Measurements from ENCODE around the gene ERICH6B.
"Not testable (repeated sequence)": the region's sequence is repeated elsewhere in the genome, so short reads cannot be mapped to it uniquely, and the experiment has no call there.

Gene ERICH6B

DNA sequence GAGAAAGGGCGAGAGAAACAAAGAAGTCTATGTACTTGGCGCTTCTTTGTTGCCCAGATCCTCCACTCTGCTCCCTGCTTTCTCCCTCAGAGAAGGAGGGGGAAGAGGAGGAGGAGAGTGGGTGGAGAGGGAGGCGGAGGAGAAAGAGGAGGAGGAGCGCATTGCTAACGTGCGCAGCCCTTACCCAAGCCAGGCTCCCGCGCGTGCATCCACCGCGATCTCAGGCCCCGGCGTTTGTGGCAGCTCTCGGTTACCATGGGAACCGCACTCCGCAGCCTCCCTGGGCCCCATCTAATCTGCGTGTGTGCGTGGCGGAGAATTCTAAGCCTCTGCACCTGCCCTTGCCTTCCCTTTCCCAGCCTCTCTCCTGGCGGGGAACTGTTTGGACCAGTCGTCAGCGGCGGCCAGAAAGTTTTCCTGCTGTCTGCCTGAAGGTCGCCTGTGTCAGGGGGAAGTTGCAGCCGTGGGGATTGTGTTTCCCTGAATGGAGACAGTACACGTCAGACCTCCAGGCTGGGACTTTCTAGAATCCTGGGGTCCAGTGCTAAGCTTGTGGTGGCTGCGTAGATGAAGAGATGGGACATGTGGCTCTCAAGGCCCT lies at the start of gene ERICH6B:
Gene ERICH6B, minus strand, starts transcription at position 239 of the 601 bp plus-strand sequence. CDS start 18,734 bp downstream, outside the sequence.
- no peak for DNase-seq

DNA sequence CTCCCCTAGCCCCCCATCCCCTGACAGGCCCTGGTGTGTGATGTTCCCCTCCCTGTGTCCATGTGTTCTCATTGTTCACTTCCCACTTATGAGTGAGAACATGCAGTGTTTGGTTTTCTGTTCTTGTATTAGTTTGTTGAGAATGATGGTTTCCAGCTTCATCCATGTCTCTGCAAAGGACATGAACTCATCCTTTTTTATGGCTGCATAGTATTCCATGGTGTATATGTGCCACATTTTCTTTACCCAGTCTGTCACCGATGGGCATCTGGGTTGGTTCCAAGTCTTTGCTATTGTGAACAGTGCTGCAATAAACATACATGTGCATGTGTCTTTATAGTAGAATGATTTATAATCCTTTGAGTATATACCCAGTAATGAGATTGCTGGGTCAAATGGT lies 47.4 kb upstream of the ERICH6B start:
- DNase-seq, result not testable (repeated sequence)

GRCh38 chr13:45662162-45662561 lies 46.6 kb upstream of the ERICH6B start:
- no peak for DNase-seq

- not testable (repeated sequence) for DNase-seq
These were observed 44.9 kb upstream of the ERICH6B start for GRCh38 chr13:45660458-45660857.

DNA sequence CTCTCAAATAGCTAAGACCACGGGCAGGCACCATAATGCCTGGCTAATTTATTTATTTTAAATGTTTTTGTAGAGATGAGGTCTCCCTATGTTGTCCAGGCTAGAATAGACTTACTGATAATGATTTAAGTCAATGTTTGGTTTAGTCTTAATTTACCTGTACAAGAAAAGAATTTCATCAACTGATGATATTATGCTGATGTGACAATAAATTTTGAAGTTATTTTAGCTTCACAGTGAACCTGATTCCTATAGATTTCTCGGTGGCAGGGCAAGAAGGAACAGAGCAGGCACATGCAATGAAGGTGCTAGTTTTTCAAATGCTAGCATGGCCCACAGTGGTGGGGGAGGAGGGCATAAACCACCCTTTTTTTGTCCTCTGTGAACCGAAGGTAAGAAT lies 44.0 kb upstream of the ERICH6B start:
- DNase-seq, result no peak

DNA sequence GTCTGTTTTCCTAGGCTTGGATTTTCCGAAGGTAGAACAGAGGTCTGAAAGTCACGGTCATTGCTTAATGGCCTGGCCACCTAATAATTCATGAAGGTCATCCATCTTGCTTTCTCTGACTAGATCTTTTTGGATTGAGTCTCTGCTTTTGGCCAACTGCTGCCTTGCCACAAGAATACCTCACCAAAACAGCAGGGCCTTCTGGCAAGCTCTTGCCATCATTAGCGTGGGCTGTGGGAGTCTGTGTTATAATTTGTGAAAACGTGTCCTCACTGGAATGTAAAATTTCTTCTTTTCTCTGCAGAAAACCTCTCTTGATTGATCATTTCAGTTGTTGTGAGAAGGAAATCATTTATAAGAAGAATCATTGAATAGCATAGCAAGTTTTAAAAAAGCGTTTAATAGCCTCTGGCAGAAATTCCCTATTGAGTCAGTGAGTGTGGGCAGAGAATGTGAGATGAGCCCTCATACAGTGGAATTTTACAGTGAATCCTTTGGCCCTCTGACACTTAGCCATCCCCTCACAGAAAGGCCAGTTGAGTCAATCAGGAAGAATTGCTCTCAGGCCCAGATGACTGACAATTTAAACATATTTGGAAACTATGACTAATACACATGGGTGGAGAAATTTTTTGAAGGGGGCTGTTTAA lies 43.2 kb upstream of the ERICH6B start:
- DNase-seq, result no peak

GRCh38 chr13:45654633-45655349 lies 39.3 kb upstream of the ERICH6B start:
- DNase-seq, result no peak

- DNase-seq, result not testable (repeated sequence)
These were observed 29.7 kb upstream of the ERICH6B start for GRCh38 chr13:45645263-45645662.

- not testable (repeated sequence) for DNase-seq
These were observed 26.6 kb upstream of the ERICH6B start for GRCh38 chr13:45642159-45642558.

GRCh38 chr13:45635291-45635690 lies 19.8 kb upstream of the ERICH6B start:
- not testable (repeated sequence) for DNase-seq

DNA sequence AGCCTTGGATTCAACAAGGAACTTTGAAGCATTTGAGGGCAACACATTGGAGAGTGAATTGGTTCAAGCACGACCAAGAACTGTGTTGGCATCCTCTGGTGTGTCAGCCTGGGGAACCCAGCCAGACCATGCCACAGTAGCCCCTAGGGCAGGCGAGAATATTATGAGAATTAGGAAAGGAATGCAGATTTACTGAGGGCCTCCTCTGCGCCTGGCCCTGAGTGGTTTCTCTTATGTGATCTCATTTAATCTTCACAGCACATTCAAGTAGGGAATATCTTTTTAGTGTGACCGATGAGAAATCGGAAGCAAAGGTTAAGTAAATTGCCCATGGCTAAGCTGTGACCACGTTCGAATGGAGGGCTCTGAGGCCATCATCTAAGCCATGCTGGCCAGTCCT lies 15.3 kb upstream of the ERICH6B start:
- DNase-seq, result no peak

GRCh38 chr13:45629940-45630339 lies 14.4 kb upstream of the ERICH6B start:
- DNase-seq, result no peak

- no peak for DNase-seq
These were observed 12.6 kb upstream of the ERICH6B start for GRCh38 chr13:45628094-45628493.

- no peak for DNase-seq
These were observed 12.1 kb upstream of the ERICH6B start for GRCh38 chr13:45627656-45628055.

DNA sequence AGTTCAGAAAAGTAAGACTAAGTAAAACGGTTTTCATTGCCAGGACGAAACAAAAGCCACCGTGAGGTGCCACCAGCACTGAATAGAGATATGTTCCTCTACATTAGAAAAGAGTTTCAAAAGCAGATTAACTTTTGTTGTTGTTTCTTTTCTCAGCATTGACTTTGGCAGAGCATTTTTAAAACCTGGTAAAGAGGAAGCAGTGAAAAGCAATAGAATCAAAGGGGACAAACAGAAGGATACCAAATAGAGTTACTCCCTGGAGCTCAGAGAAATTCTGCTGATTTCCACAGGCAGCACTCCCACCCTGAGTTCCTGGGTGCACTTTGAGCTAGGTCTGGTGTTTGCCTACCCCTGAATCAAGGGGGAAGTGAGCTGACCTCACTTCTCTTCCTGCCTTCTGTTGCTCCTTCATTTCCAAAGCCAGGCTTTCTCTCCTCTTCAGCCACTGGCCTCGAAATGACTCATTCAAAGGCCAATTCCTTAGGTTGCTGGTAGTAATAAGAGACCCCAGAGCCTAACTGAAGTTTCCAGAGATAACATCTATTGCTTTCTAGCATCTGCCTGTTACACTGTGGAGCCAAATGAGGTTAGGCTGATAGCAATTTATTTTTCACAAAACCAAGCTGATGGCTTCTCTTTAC lies 11.3 kb upstream of the ERICH6B start:
- DNase-seq, result no peak

DNA sequence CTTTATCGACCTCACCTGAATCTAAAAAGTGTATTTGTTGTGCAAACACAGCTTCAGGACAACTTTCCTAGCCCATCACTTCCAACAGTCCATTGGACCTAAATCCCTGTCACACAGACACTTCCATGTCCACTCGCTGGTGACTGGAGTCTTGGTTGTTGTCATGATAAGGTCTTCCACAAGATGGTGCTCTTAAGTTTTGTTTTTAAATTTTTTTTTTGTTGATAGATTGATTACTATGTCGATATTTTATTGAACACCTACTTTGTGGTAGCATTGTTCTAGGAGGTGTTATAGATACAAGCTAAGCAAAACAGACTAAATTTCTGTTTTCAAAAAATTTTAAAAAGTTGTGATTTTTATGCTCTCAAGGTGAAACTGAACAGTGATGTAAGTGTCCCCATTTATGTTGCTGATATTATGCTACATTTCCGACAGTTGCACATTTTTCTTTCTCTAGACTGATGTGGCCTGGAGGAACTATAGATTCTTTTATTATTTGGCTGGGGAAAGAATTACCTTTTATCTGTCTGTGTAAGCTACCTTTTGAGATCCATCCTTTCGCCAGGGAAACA lies 8.1 kb upstream of the ERICH6B start:
- no peak for DNase-seq

- no peak for DNase-seq
These were observed 6.4 kb upstream of the ERICH6B start for GRCh38 chr13:45621950-45622349.

- DNase-seq, result no peak
These were observed 7.6 kb downstream of the ERICH6B start for GRCh38 chr13:45607931-45608330.

GRCh38 chr13:45604892-45605291 lies 10.6 kb downstream of the ERICH6B start:
- DNase-seq, result no peak

DNA sequence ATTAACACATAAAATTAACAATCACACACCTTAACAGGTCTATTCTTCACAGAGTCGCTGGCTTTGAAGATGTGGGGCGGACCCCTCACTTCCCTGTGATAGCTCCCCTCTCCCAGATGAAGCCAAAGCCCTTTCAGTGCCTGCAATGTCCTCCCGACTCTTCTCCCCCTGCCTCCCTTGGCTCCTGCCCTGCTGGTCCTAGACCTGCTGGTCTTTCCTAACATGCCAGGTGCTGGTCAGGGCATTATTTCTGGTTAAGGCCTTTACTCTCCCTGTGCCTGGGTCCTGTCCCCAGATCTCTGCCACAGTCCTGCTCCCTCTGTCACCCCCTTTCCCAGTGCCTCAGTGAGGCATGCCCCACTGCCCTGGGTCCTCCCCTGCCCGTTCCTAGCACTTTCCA lies 12.2 kb downstream of the ERICH6B start:
- no peak for DNase-seq

DNA sequence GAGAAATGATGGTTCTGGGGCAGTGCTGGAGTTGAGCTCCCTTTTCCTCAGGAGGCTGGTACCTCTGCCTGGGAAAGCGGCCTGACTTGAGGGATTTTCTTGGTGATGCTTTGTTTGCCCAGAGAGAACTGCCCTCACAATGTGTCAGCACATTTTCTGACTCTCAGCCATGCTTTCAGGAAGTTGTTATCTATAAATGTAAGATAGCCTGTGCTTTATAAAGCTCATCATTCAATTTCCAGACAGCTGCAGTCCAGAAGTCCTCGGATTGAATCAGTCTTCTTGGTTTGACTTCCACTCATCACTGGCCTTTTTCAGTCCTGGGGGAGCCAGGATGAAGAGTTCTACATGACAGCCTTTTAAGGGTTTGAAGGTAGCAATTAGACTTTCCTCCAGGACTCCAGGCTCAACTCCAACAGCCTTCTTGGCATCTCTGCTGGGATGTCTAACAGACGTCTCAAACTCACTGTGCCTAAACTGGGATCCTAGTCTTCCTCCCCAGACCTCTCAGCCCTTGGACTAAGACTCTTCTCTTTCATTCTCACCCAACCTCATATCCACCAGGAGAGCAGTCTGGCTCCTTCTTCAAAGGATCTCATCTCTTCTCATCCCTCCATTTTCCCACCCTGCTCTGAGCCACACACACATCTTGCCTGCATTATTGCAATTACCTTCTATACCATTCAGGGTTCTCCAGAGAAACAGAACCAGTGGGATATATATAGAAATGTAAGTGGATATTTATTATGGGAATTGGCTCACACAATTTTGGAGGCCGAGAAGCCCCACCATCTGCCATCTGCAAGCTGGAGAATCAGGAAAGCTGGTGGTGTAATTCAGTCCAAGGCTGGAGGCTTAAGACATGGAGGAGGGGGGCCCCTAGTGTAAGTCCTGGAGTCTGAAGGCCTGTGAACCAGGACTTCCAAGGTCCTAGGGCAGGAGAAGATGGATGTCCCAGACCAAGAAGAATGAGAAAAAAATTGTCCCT lies 13.1 kb downstream of the ERICH6B start:
- DNase-seq, result no peak

- no peak for DNase-seq
These were observed 13.9 kb downstream of the ERICH6B start for GRCh38 chr13:45601680-45602079.

All from activated naive CD4-positive, alpha-beta T cell (primary cell).